ENCODE results near the gene ITPR3.

The ITPR3 gene

GRCh38 chr6:33735216-33735615, 114.1 kb downstream of the ITPR3 start:
- H3K4me3 ChIP-seq (ENCODE audit: low read depth, low read length), result no peak overlapping the region
- no peaks in the 10 kb centered on the region for H3K36me3 ChIP-seq (replicated peaks)
- H3K27ac ChIP-seq, result no peak overlapping the region
- no peaks in the 10 kb centered on the region for H3K27me3 ChIP-seq (replicated peaks)
- DNase-seq, result no peak
- no peak for TF ChIP-seq CTCF (IDR thresholded peaks at IDR 0.05; ENCODE audit: low read depth, low read length, missing control alignments)
- in situ Hi-C loops (cut with HindIII; ENCODE audit: low pct_ligation_motif_present, low sequenced_read_pairs), result no loop called here

- Histone ChIP-seq H3K27ac (no peak overlapping the region), H3K27me3 (replicated peaks) (no peaks in the 10 kb centered on the region), H3K4me3 (ENCODE audit: low read depth, low read length) (no peak overlapping the region), H3K36me3 (replicated peaks) (no peaks in the 10 kb centered on the region)
- in situ Hi-C loops (cut with HindIII; ENCODE audit: low pct_ligation_motif_present, low sequenced_read_pairs), result no loop called here
- TF ChIP-seq CTCF (IDR thresholded peaks at IDR 0.05; ENCODE audit: low read depth, low read length, missing control alignments), result no peak
- no peak for DNase-seq
Observed at GRCh38 chr6:33737267-33738026, 116.3 kb downstream of the ITPR3 start.

- H3K27me3 ChIP-seq (replicated peaks), result peaks cover 6% of the 10 kb centered on the region
- no peak for DNase-seq
- no peak overlapping the region for H3K27ac ChIP-seq
- in situ Hi-C loops (cut with HindIII; ENCODE audit: low pct_ligation_motif_present, low sequenced_read_pairs), result no loop called here
- H3K4me3 ChIP-seq (ENCODE audit: low read depth, low read length), result no peak overlapping the region
- no peaks in the 10 kb centered on the region for H3K36me3 ChIP-seq (replicated peaks)
- TF ChIP-seq CTCF (IDR thresholded peaks at IDR 0.05; ENCODE audit: low read depth, low read length, missing control alignments), result no peak
Observed at GRCh38 chr6:33738153-33738552, 117.0 kb downstream of the ITPR3 start.

- H3K27me3 ChIP-seq (replicated peaks), result peaks cover 10% of the 10 kb centered on the region
- no peak overlapping the region for H3K27ac ChIP-seq
- no peak for DNase-seq
- H3K36me3 ChIP-seq (replicated peaks), result no peaks in the 10 kb centered on the region
- H3K4me3 ChIP-seq (ENCODE audit: low read depth, low read length), result no peak overlapping the region
- in situ Hi-C loops (cut with HindIII; ENCODE audit: low pct_ligation_motif_present, low sequenced_read_pairs), result no loop called here
- no peak for TF ChIP-seq CTCF (IDR thresholded peaks at IDR 0.05; ENCODE audit: low read depth, low read length, missing control alignments)
Observed at GRCh38 chr6:33738879-33739278, 117.8 kb downstream of the ITPR3 start.

- no peak for TF ChIP-seq CTCF (IDR thresholded peaks at IDR 0.05; ENCODE audit: low read depth, low read length, missing control alignments)
- in situ Hi-C loops (cut with HindIII; ENCODE audit: low pct_ligation_motif_present, low sequenced_read_pairs), result no loop called here
- H3K4me3 ChIP-seq (ENCODE audit: low read depth, low read length), result no peak overlapping the region
Observed at GRCh38 chr6:33739571-33739970, 118.4 kb downstream of the ITPR3 start.

GRCh38 chr6:33740204-33740608, 119.1 kb downstream of the ITPR3 start:
- Histone ChIP-seq H3K27me3 (replicated peaks) (peaks cover 13% of the 10 kb centered on the region), H3K36me3 (replicated peaks) (no peaks in the 10 kb centered on the region), H3K4me3 (ENCODE audit: low read depth, low read length) (no peak overlapping the region), H3K27ac (no peak overlapping the region)
- TF ChIP-seq CTCF (IDR thresholded peaks at IDR 0.05; ENCODE audit: low read depth, low read length, missing control alignments), result no peak
- in situ Hi-C loops (cut with HindIII; ENCODE audit: low pct_ligation_motif_present, low sequenced_read_pairs), result no loop called here
- no peak for DNase-seq

More at GRCh38 chr6:33739571-33739970, 118.4 kb downstream of the ITPR3 start:
- peaks cover 13% of the 10 kb centered on the region for H3K27me3 ChIP-seq (replicated peaks)
- DNase-seq, result no peak
- H3K27ac ChIP-seq, result no peak overlapping the region
- H3K36me3 ChIP-seq (replicated peaks), result no peaks in the 10 kb centered on the region

Measured in brain microvascular endothelial cell (primary cell).